ENCODE measurements around the gene ITK. TPM values are rescaled to one million over a fixed set of nuclear protein-coding genes. Genes with fewer than 3 reads are reported as not detected.

ITK gene
- total and polyA plus RNA-seq, 2 donors (not counting 1 experiment from before 2014, with no cell fraction given): 0.75 to 1.1 TPM

- WGBS (ENCODE audit: insufficient coverage): 97% methylated on average over 6 of the region's 14 CpGs
- no peak overlapping the region for H3K27ac ChIP-seq (ENCODE audit: low read length in 2 of 2)
- POLR2A ChIA-PET: interaction anchor here (0.6 kb wide), 2 partner anchors 70 to 311 kb away, joined by 5 to 6 read pairs; partner anchors contain the start of gene NIPAL4
- no peak overlapping the region for H2AFZ ChIP-seq (ENCODE audit: insufficient read depth, low read depth, low read length, poor library complexity, severe bottlenecking)
- no peak overlapping the region for H3K4me2 ChIP-seq (replicated peaks; ENCODE audit: low read depth, low read length, poor library complexity, severe bottlenecking)
- no peak overlapping the region for H3K4me3 Mint-ChIP-seq
- no peak overlapping the region for H3K9ac ChIP-seq (ENCODE audit: low read length)
- H3K27me3 Mint-ChIP-seq: no peaks in the 10 kb centered on the region
- CTCF ChIA-PET: interaction anchor here (0.6 to 5.4 kb wide), 38 partner anchors 8 to 596 kb away, joined by 3 to 83 read pairs (median 4); partner anchors contain the start of gene ITK
- DNase-seq (peak; percentile 80), ATAC-seq (ENCODE audit: low read depth) (peak; percentile 81)
- TF ChIP-seq EZH2 (IDR thresholded peaks at IDR 0.05; ENCODE audit: borderline replicate concordance, insufficient read depth, low read depth, low read length, poor library complexity, severe bottlenecking) (no peak), CTCF (IDR thresholded peaks at IDR 0.05) (peak; percentile 97)
- no peak overlapping the region for H3K4me3 ChIP-seq (ENCODE audit: control extremely low read depth in 1 of 5, extremely low read depth in 1 of 5, insufficient read depth in 1 of 5, low read depth in 2 of 5, low read length in 4 of 5)
- H3K9me3 ChIP-seq (ENCODE audit: control extremely low read depth in 1 of 3, control insufficient read depth in 2 of 3, insufficient read depth in 1 of 3, low read length in 2 of 3): no peaks in the 10 kb centered on the region
- H3K79me2 ChIP-seq (ENCODE audit: control insufficient read depth, insufficient read depth, low read length): no peaks in the 10 kb centered on the region
- H3K36me3 ChIP-seq (replicated peaks in 1 of 2; ENCODE audit: control extremely low read depth in 1 of 2, control insufficient read depth in 1 of 2, extremely low read depth in 1 of 2, insufficient read depth in 2 of 2, low read length in 1 of 2): no peaks in the 10 kb centered on the region
- no peaks in the 10 kb centered on the region for H3K9me3 Mint-ChIP-seq (ENCODE audit: insufficient read depth)
- H4K20me1 ChIP-seq (ENCODE audit: control insufficient read depth, insufficient read depth, low read length, poor library complexity, severe bottlenecking): no peaks in the 10 kb centered on the region
- no peaks in the 10 kb centered on the region for H3K27me3 ChIP-seq (replicated peaks in 1 of 4; ENCODE audit: control extremely low read depth in 1 of 4, control insufficient read depth in 3 of 4, insufficient read depth in 4 of 4, low read length in 3 of 4)
- peaks cover 5% of the 10 kb centered on the region for H3K4me1 Mint-ChIP-seq
- intact Hi-C loops (cut with micrococcal nuclease): loop anchor here (1.0 to 10.0 kb wide), 4 partner anchors 104 to 744 kb away; no protein-coding TSS in a partner anchor
- peaks cover 2 to 5% of the 10 kb centered on the region in 2 donors for H3K4me1 ChIP-seq (ENCODE audit: control insufficient read depth in 2 of 2, insufficient read depth in 2 of 2, low read length in 2 of 2)
- no peak overlapping the region for H3K27ac Mint-ChIP-seq
Observed at GRCh38 chr5:157148734-157149615, 31.7 kb upstream of the ITK start.

- no peaks in the 10 kb centered on the region for H3K9me3 Mint-ChIP-seq (ENCODE audit: insufficient read depth)
- H3K4me1 Mint-ChIP-seq: peaks cover 3% of the 10 kb centered on the region
- WGBS (ENCODE audit: insufficient coverage): 100% methylated on average over 1 of the region's 3 CpGs
- no peak overlapping the region for H3K4me3 Mint-ChIP-seq
- Histone ChIP-seq H3K79me2 (ENCODE audit: control insufficient read depth, insufficient read depth, low read length) (no peaks in the 10 kb centered on the region), H3K4me1 (ENCODE audit: control insufficient read depth in 2 of 2, insufficient read depth in 2 of 2, low read length in 2 of 2) (peaks cover 2 to 5% of the 10 kb centered on the region in 2 donors), H3K27me3 (replicated peaks in 1 of 4; ENCODE audit: control extremely low read depth in 1 of 4, control insufficient read depth in 3 of 4, insufficient read depth in 4 of 4, low read length in 3 of 4) (no peaks in the 10 kb centered on the region), H3K27ac (ENCODE audit: low read length in 2 of 2) (no peak overlapping the region), H4K20me1 (ENCODE audit: control insufficient read depth, insufficient read depth, low read length, poor library complexity, severe bottlenecking) (no peaks in the 10 kb centered on the region), H3K9me3 (ENCODE audit: control extremely low read depth in 1 of 3, control insufficient read depth in 2 of 3, insufficient read depth in 1 of 3, low read length in 2 of 3) (no peaks in the 10 kb centered on the region), H2AFZ (ENCODE audit: insufficient read depth, low read depth, low read length, poor library complexity, severe bottlenecking) (no peak overlapping the region), H3K4me3 (ENCODE audit: control extremely low read depth in 1 of 5, extremely low read depth in 1 of 5, insufficient read depth in 1 of 5, low read depth in 2 of 5, low read length in 4 of 5) (no peak overlapping the region), H3K36me3 (replicated peaks in 1 of 2; ENCODE audit: control extremely low read depth in 1 of 2, control insufficient read depth in 1 of 2, extremely low read depth in 1 of 2, insufficient read depth in 2 of 2, low read length in 1 of 2) (no peaks in the 10 kb centered on the region), H3K9ac (ENCODE audit: low read length) (no peak overlapping the region), H3K4me2 (replicated peaks; ENCODE audit: low read depth, low read length, poor library complexity, severe bottlenecking) (no peak overlapping the region)
- no peak for ATAC-seq (ENCODE audit: low read depth)
- no peak overlapping the region for H3K27ac Mint-ChIP-seq
- POLR2A ChIA-PET: no interaction called here
- CTCF ChIA-PET: interaction anchor here (1.5 to 5.4 kb wide), 5 partner anchors 14 to 162 kb away, joined by 3 to 83 read pairs (median 5); no protein-coding TSS in a partner anchor
- DNase-seq: no peak
- no peaks in the 10 kb centered on the region for H3K27me3 Mint-ChIP-seq
- no peak for TF ChIP-seq EZH2 (IDR thresholded peaks at IDR 0.05; ENCODE audit: borderline replicate concordance, insufficient read depth, low read depth, low read length, poor library complexity, severe bottlenecking)
- no peak for TF ChIP-seq CTCF (IDR thresholded peaks at IDR 0.05)
- intact Hi-C loops (cut with micrococcal nuclease): loop anchor here (10.0 kb wide), 1 partner anchor 54 kb away; no protein-coding TSS in a partner anchor
Observed at GRCh38 chr5:157150995-157151394, 29.6 kb upstream of the ITK start.

Measured in B cell (primary cell).